ENCODE results near the gene GM2A. TPM values are rescaled to one million over a fixed set of nuclear protein-coding genes. Genes with fewer than 3 reads are reported as not detected.
"Not testable (repeated sequence)": the region's sequence is repeated elsewhere in the genome, so short reads cannot be mapped to it uniquely, and the experiment has no call there.

The GM2A gene
- polyA plus RNA-seq, 1 donor from 2014 or later, result 0.40 TPM

- no peak within 1 kb of the TSS for H3K27ac ChIP-seq (ENCODE audit: low read length)
- H3K79me2 ChIP-seq (replicated peaks; ENCODE audit: insufficient read depth, low read length), result no peaks in the 10 kb centered on the region
- H3F3A ChIP-seq (ENCODE audit: insufficient read depth, low read length, poor library complexity, severe bottlenecking), result no peaks in the 10 kb centered on the region
- H4K20me1 ChIP-seq (ENCODE audit: insufficient read depth), result no peaks in the 10 kb centered on the region
- no peak within 1 kb of the TSS for H3K4me3 ChIP-seq (ENCODE audit: low read length)
- H3K9me2 ChIP-seq (ENCODE audit: insufficient read depth, low read length), result no peaks in the 10 kb centered on the region
- no peak within 1 kb of the TSS for H2AFZ ChIP-seq (ENCODE audit: low read depth, low read length)
- no peaks in the 10 kb centered on the region for H3K36me3 ChIP-seq (ENCODE audit: insufficient read depth, low read length)
- no peak within 1 kb of the TSS for H3K9ac ChIP-seq (ENCODE audit: low read length)
- no peaks in the 10 kb centered on the region for H3K9me3 ChIP-seq (ENCODE audit: low read length)
- H3K27me3 ChIP-seq (ENCODE audit: insufficient read depth, low read depth, low read length), result no peaks in the 10 kb centered on the region
- no peak within 1 kb of the TSS for H3K4me2 ChIP-seq (ENCODE audit: low read length)
- TF ChIP-seq RAD21 (conservative IDR thresholded peaks at IDR 0.05) (no peak), CTCF (IDR thresholded peaks at IDR 0.05; ENCODE audit: poor library complexity, severe bottlenecking) (no peak), POLR2AphosphoS5 (IDR thresholded peaks at IDR 0.05) (no peak), REST (IDR thresholded peaks at IDR 0.05; ENCODE audit: borderline replicate concordance) (no peak), EZH2 (IDR thresholded peaks at IDR 0.05; ENCODE audit: borderline replicate concordance, insufficient read depth, low read length, poor library complexity, severe bottlenecking) (no peak), TAF1 (IDR thresholded peaks at IDR 0.05; ENCODE audit: low read depth) (no peak), SMC3 (conservative IDR thresholded peaks at IDR 0.05; ENCODE audit: poor library complexity) (no peak), EP300 (conservative IDR thresholded peaks at IDR 0.05; ENCODE audit: poor library complexity, severe bottlenecking) (no peak), MXI1 (conservative IDR thresholded peaks at IDR 0.05; ENCODE audit: poor library complexity, severe bottlenecking) (no peak)
Observed at GRCh38 chr5:151303666-151304065, 50.7 kb downstream of the GM2A start, which contains the start of gene SLC36A3. Gene SLC36A3, minus strand, starts transcription at chr5:151303766. Its CDS starts 412 bp downstream, at chr5:151303354.

GRCh38 chr5:151309266-151309665 lies 56.3 kb downstream of the GM2A start:
- H3K27ac ChIP-seq (ENCODE audit: low read length); H3K27me3 ChIP-seq (ENCODE audit: insufficient read depth, low read depth, low read length); H3F3A ChIP-seq (ENCODE audit: insufficient read depth, low read length, poor library complexity, severe bottlenecking); H3K9me2 ChIP-seq (ENCODE audit: insufficient read depth, low read length); H4K20me1 ChIP-seq (ENCODE audit: insufficient read depth); H3K9me3 ChIP-seq (ENCODE audit: low read length); H3K36me3 ChIP-seq (ENCODE audit: insufficient read depth, low read length); H2AFZ ChIP-seq (ENCODE audit: low read depth, low read length); H3K4me2 ChIP-seq (ENCODE audit: low read length); H3K79me2 ChIP-seq (replicated peaks; ENCODE audit: insufficient read depth, low read length); H3K4me3 ChIP-seq (ENCODE audit: low read length); H3K9ac ChIP-seq (ENCODE audit: low read length): not testable (repeated sequence)

GRCh38 chr5:151309821-151310220 lies 56.8 kb downstream of the GM2A start:
- H3K9me2 ChIP-seq (ENCODE audit: insufficient read depth, low read length); H3K4me3 ChIP-seq (ENCODE audit: low read length); H3K79me2 ChIP-seq (replicated peaks; ENCODE audit: insufficient read depth, low read length); H3K27ac ChIP-seq (ENCODE audit: low read length); H3K9me3 ChIP-seq (ENCODE audit: low read length); H3K27me3 ChIP-seq (ENCODE audit: insufficient read depth, low read depth, low read length); H3K4me2 ChIP-seq (ENCODE audit: low read length); H2AFZ ChIP-seq (ENCODE audit: low read depth, low read length); H3F3A ChIP-seq (ENCODE audit: insufficient read depth, low read length, poor library complexity, severe bottlenecking); H4K20me1 ChIP-seq (ENCODE audit: insufficient read depth); H3K36me3 ChIP-seq (ENCODE audit: insufficient read depth, low read length); H3K9ac ChIP-seq (ENCODE audit: low read length): not testable (repeated sequence)
